Neural progenitor cell (in vitro differentiated cells): ENCODE data around the gene TIMP2.

Experiments used
- CTCF ChIP-seq: fragments of 200-600 bp; sonication (generic); IDR thresholded peaks from 2 replicates; pipeline ENCODE4 v1.5.1; 2017; ENCODE audit warnings: antibody characterized with exemption, mild to moderate bottlenecking
- EZH2 ChIP-seq: fragments of 200-600 bp; sonication (generic); IDR thresholded peaks from 2 replicates; pipeline ENCODE4 v1.6.1; 2017; ENCODE audit warnings: antibody characterized with exemption, mild to moderate bottlenecking, moderate library complexity

GRCh38 chr17:78937561-78937960, 12.4 kb upstream of the TIMP2 start:
- TF ChIP-seq CTCF (no peak), EZH2 (no peak)
